Measurements from ENCODE around the gene TEX30. TPM values are rescaled to one million over a fixed set of nuclear protein-coding genes. Genes with fewer than 3 reads are reported as not detected.

The TEX30 gene
- total RNA-seq, 4 donors from 2014 or later = 5.1 to 12.5 (median 8.0) TPM

DNA sequence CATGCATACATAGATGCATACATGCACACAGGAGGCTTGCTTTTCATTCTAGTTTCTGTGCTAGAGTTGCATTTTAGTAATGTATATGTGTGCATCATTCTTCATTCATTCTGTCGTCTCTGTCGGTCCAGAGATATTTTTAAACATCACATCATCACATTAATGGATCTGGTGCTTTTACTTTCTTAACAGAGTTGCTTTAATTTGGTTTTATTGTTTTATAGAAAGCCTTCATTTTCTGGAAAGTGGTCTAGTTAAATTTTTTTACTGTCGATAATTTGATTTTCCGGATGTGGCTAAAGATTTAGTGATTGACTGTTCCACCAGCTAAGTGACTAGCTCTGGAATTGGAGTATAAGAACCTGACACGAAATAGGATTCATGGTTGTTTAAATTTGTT is 42.2 kb upstream of the TEX30 start:
- Histone ChIP-seq H3K9me3 (peaks cover 0 to 8% (median 0%) of the 10 kb centered on the region in 4 donors), H3K4me3 (no peak overlapping the region), H3K27ac (replicated peaks in 1 of 4) (no peak overlapping the region), H3K27me3 (no peaks in the 10 kb centered on the region), H3K36me3 (peaks cover 0 to 49% (median 24%) of the 10 kb centered on the region in 4 donors), H3K4me1 (peaks cover 0 to 9% (median 7%) of the 10 kb centered on the region in 4 donors)
- TF ChIP-seq POLR2A (IDR thresholded peaks at IDR 0.05; ENCODE audit: low read depth) = no peak
- no peak for TF ChIP-seq EP300 (IDR thresholded peaks at IDR 0.05)
- no peak for DNase-seq (ENCODE audit: extremely low spot score)
- 91% methylated on average over 5 of the region's 5 CpGs for WGBS
- intact Hi-C loops (cut with DNase I) = no loop called here

DNA sequence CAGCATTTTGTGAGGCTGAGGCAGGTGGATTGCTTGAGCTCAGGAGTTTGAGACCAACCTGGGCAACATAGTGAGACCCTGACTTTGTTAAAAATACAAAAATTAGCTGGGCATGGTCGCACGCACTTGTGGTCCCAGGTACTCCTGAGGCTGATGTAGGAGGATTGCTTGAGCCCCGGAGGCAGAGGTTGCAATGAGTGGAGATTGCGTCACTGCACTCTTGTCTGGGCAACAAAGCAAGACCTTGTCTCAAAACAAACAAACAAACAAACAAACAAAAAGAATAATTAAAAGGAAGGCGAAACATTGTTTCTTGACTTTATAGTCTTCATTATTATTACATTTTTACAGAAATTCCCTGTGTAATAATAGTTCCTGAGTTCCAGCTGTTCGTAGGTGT is 41.2 kb upstream of the TEX30 start:
- Histone ChIP-seq H3K4me1 (peaks cover 0 to 9% (median 7%) of the 10 kb centered on the region in 4 donors), H3K27me3 (no peaks in the 10 kb centered on the region), H3K4me3 (no peak overlapping the region), H3K27ac (replicated peaks in 1 of 4) (no peak overlapping the region), H3K36me3 (peaks cover 0 to 45% (median 24%) of the 10 kb centered on the region in 4 donors), H3K9me3 (peaks cover 0 to 10% (median 0%) of the 10 kb centered on the region in 4 donors)
- no peak for DNase-seq (ENCODE audit: extremely low spot score)
- TF ChIP-seq POLR2A (IDR thresholded peaks at IDR 0.05; ENCODE audit: low read depth) (no peak), POLR2AphosphoS5 (IDR thresholded peaks at IDR 0.05) (no peak), EP300 (IDR thresholded peaks at IDR 0.05) (no peak)
- TF ChIP-seq, protein P1, sequence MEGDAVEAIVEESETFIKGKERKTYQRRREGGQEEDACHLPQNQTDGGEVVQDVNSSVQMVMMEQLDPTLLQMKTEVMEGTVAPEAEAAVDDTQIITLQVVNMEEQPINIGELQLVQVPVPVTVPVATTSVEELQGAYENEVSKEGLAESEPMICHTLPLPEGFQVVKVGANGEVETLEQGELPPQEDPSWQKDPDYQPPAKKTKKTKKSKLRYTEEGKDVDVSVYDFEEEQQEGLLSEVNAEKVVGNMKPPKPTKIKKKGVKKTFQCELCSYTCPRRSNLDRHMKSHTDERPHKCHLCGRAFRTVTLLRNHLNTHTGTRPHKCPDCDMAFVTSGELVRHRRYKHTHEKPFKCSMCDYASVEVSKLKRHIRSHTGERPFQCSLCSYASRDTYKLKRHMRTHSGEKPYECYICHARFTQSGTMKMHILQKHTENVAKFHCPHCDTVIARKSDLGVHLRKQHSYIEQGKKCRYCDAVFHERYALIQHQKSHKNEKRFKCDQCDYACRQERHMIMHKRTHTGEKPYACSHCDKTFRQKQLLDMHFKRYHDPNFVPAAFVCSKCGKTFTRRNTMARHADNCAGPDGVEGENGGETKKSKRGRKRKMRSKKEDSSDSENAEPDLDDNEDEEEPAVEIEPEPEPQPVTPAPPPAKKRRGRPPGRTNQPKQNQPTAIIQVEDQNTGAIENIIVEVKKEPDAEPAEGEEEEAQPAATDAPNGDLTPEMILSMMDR (IDR thresholded peaks at IDR 0.05) = no peak
- 92% methylated on average over 6 of the region's 6 CpGs for WGBS
- intact Hi-C loops (cut with DNase I) = no loop called here

DNA sequence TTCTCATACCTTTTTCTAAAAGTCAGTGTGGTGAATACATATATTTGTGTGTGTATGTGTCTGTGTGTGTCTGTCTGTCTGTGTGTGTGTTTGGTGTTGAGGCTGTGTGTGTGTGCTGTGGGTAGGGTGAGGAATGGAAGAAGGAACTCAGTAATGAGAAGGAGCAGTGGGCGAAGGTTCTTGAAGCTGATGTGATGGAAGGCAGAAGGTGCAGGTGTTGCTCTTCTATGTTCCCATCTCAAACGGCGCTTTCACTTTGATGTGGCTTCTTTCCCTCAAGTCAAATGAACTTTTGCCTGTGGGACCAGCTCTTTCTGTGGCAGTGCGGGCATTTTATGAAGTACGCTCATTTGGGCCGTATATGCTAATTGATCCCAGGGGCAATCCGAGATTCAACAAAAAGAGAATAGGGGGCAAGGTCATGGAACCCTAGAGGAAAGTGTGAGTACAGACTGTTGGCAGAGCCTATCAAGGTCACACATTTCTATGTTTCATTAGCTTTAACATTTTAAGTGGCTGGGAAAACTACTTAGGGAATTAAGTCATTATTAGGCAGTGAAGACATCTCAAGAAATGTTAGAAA is 40.5 kb upstream of the TEX30 start:
- Histone ChIP-seq H3K36me3 (peaks cover 0 to 39% (median 23%) of the 10 kb centered on the region in 4 donors), H3K27me3 (no peaks in the 10 kb centered on the region), H3K27ac (replicated peaks in 1 of 4) (no peak overlapping the region), H3K4me3 (no peak overlapping the region), H3K9me3 (peaks cover 0 to 10% (median 0%) of the 10 kb centered on the region in 4 donors), H3K4me1 (peaks cover 0 to 9% (median 7%) of the 10 kb centered on the region in 4 donors)
- 92% methylated on average over 7 of the region's 7 CpGs for WGBS
- intact Hi-C loops (cut with DNase I) = no loop called here
- DNase-seq (ENCODE audit: extremely low spot score) = no peak
- TF ChIP-seq, protein P1 (IDR thresholded peaks at IDR 0.05) = no peak
- no peak for TF ChIP-seq EP300 (IDR thresholded peaks at IDR 0.05)
- TF ChIP-seq POLR2AphosphoS5 (IDR thresholded peaks at IDR 0.05) = no peak
- TF ChIP-seq POLR2A (IDR thresholded peaks at IDR 0.05; ENCODE audit: low read depth) = no peak

DNA sequence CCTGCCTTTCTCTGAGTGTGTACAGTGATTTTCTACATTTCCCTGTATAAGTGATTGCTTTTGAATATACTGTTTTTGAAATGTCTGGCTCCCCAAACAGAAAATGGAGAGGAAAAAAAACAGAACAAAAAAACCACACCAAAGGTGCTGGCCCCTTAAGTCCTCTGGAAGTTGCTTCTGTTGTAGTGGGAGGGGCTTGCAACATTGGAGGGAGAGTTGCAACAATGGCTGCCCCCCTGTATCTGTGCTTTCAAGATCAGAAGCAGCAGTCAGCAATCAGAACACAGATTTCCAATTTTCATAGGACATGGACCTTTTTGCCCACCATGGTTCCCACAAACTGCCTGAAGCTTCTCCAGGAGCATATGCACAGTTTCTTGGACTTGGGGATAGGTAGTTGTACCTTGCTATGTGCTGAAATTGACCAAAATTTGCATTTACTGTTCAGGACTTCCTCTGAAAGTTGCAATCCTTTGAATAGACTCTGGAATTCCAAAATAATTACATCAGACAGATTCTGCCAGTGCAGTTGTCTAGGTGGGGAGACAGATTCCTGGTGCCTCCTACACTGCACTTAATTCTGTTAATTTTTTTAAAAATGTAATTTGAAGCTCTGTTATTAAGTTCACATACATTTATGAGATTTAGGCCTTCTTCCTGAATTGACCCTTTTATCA is 39.2 kb upstream of the TEX30 start:
- Histone ChIP-seq H3K27me3 (no peaks in the 10 kb centered on the region), H3K9me3 (peaks cover 0 to 10% (median 0%) of the 10 kb centered on the region in 4 donors), H3K4me1 (peaks cover 0 to 9% (median 7%) of the 10 kb centered on the region in 4 donors), H3K36me3 (peaks cover 0 to 35% (median 15%) of the 10 kb centered on the region in 4 donors), H3K4me3 (no peak overlapping the region), H3K27ac (replicated peaks in 1 of 4) (no peak overlapping the region)
- intact Hi-C loops (cut with DNase I) = no loop called here
- DNase-seq (ENCODE audit: extremely low spot score) = no peak
- TF ChIP-seq POLR2A (IDR thresholded peaks at IDR 0.05; ENCODE audit: low read depth) = no peak
- no peak for TF ChIP-seq POLR2AphosphoS5 (IDR thresholded peaks at IDR 0.05)
- no peak for TF ChIP-seq EP300 (IDR thresholded peaks at IDR 0.05)
- TF ChIP-seq, protein P1 (IDR thresholded peaks at IDR 0.05) = no peak

DNA sequence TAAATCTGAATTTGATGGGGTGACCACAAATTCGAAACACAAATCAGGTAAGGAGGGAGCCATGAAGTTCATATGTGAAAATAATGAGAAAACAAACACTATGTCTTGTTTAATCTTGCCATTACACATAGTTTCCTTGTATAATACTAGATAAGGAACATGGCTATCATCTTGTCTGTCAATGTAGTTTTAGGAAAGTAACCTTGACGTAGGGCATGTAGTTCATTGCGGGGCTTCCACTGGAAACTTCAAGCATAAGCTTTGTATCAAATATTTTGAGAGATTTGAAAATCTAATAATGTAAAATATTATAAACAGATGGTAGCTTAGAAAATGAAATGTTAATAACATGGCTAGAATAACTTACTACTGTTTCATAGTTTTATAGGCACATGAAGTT is 34.1 kb upstream of the TEX30 start:
- intact Hi-C loops (cut with DNase I) = no loop called here
- DNase-seq (ENCODE audit: extremely low spot score) = no peak
- TF ChIP-seq, protein P1 (IDR thresholded peaks at IDR 0.05) = no peak
- TF ChIP-seq POLR2A (IDR thresholded peaks at IDR 0.05; ENCODE audit: low read depth) (no peak), POLR2AphosphoS5 (IDR thresholded peaks at IDR 0.05) (no peak), EP300 (IDR thresholded peaks at IDR 0.05) (no peak)
- WGBS = 99% methylated on average over 3 of the region's 3 CpGs
- no peaks in the 10 kb centered on the region for H3K27me3 ChIP-seq
- H3K36me3 ChIP-seq = peaks cover 0 to 17% (median 6%) of the 10 kb centered on the region in 4 donors
- H3K27ac ChIP-seq (replicated peaks in 1 of 4) = no peak overlapping the region
- peaks cover 0 to 26% (median 6%) of the 10 kb centered on the region in 4 donors for H3K4me1 ChIP-seq
- H3K9me3 ChIP-seq = peaks cover 0 to 10% (median 0%) of the 10 kb centered on the region in 4 donors
- H3K4me3 ChIP-seq = no peak overlapping the region
